Panc1 (cell line): ENCODE measurements around the gene THAP3. TPM values are rescaled to one million over a fixed set of nuclear protein-coding genes. Genes with fewer than 3 reads are reported as not detected.

Experiments
- ATAC-seq: fragments of 200-7000 bp; cut with Tn5 transposase; 2 replicates; pipeline ENCODE4 v1.9.1; 2020; ENCODE audit warnings: mild to moderate bottlenecking, moderate library complexity
- BruUV-seq: library from RNA; stranded (reverse); fragments of 400-500 nt; replicated peaks from 2 replicates; lab custom pipeline; 2021; lab: Mats Ljungman, UMichigan
- CTCF ChIA-PET: fragments of 300-600 bp; sonication (Branson Sonifier 250); formaldehyde crosslinking; loops from one replicate; lab custom pipeline; 2022; ENCODE audit warnings: antibody characterized with exemption; lab: Charles Lee
- POLR2A ChIA-PET: fragments of 300-600 bp; sonication (Branson Sonifier 250); formaldehyde crosslinking; loops from one replicate; lab custom pipeline; 2022; ENCODE audit warnings: antibody characterized with exemption; lab: Charles Lee
- DNase-seq: peaks from one replicate; pipeline ENCODE4 v3.0.0-alpha.2; 2010; ENCODE audit warnings: low read depth, low spot score
- H3K27ac ChIP-seq: 2 replicates; pipeline ENCODE4 v1.5.1; 2011; ENCODE audit warnings: mild to moderate bottlenecking, low read length, inconsistent platforms
- H3K27me3 ChIP-seq: fragments of 200-500 bp; sonication (Bioruptor generic); 2 replicates; pipeline ENCODE4 v1.6.0; 2014; ENCODE audit warnings: low read length, inconsistent platforms; ENCODE audit not compliant: control insufficient read depth, insufficient read depth
- H3K36me3 ChIP-seq: fragments of 200-500 bp; sonication (Bioruptor generic); 2 replicates; pipeline ENCODE4 v1.5.1; 2014; ENCODE audit warnings: inconsistent platforms, mild to moderate bottlenecking, low read length, moderate library complexity; ENCODE audit not compliant: control insufficient read depth, insufficient read depth
- H3K4me1 ChIP-seq: 2 replicates; pipeline ENCODE4 v1.5.1; 2011; ENCODE audit warnings: inconsistent platforms, mild to moderate bottlenecking, low read length, moderate library complexity; ENCODE audit not compliant: control insufficient read depth, insufficient read depth
- H3K4me3 ChIP-seq, 2 experiments: 2 replicates each; pipeline ENCODE4 v1.5.1; 2011 to 2012; ENCODE audit warnings: low read depth in 2 of 2, low read length in 2 of 2, mild to moderate bottlenecking in 2 of 2, inconsistent platforms in 1 of 2, moderate library complexity in 1 of 2
- H3K9me3 ChIP-seq: fragments of 200-500 bp; sonication (Bioruptor generic); 2 replicates; pipeline ENCODE4 v1.5.1; 2014; ENCODE audit warnings: low read depth, mild to moderate bottlenecking, inconsistent platforms, low read length, moderate library complexity; ENCODE audit not compliant: control insufficient read depth, insufficient read depth
- POLR2AphosphoS5 ChIP-seq: IDR thresholded peaks from 2 replicates; pipeline ENCODE4 v1.6.1; 2012; ENCODE audit warnings: mild to moderate bottlenecking, low read depth, low read length, moderate library complexity
- SIN3A ChIP-seq: IDR thresholded peaks from 2 replicates; pipeline ENCODE4 v1.6.1; 2012; ENCODE audit warnings: low read depth, mild to moderate bottlenecking, low read length, moderate library complexity, borderline replicate concordance; ENCODE audit not compliant: insufficient read depth
- TCF7L2 ChIP-seq: IDR thresholded peaks from 2 replicates; pipeline ENCODE4 v1.6.1; 2011; ENCODE audit warnings: mild to moderate bottlenecking, low read depth, low read length, inconsistent platforms
- in situ Hi-C: cut with HindIII; loops from 2 replicates; pipeline ENCODE4 v1.10.0; 2016; ENCODE audit warnings: low sequenced_read_pairs, low pct_unique_long_range_greater_than_20kb
- intact Hi-C: fragments of 100-400 bp; cut with micrococcal nuclease; formaldehyde crosslinking; loops from one replicate; pipeline ENCODE4 v1.10.0; 2022; ENCODE audit not compliant: unreplicated experiment
- total RNA-seq: library from RNA; stranded (reverse); gene quantifications from one replicate; pipeline ENCODE4 v1.2.1, GENCODE V29; 2021; ENCODE audit not compliant: unreplicated experiment
- TF ChIP-seq, protein P1 (sequence below), 2 experiments: IDR thresholded peaks; 2 replicates each; pipeline ENCODE4 v1.6.1; 2011 to 2012; ENCODE audit warnings: low read depth in 2 of 2, control low read depth in 1 of 2, low read length in 1 of 2, mild to moderate bottlenecking in 1 of 2, moderate library complexity in 1 of 2; ENCODE audit not compliant: insufficient read depth in 1 of 2
- TF ChIP-seq, protein P2 (sequence below): fragments of 450-650 bp; IDR thresholded peaks from 2 replicates; pipeline ENCODE4 v1.5.1; 2017; ENCODE audit warnings: mild to moderate bottlenecking

Gene THAP3
- total RNA-seq, 1 experiment from 2014 or later: 24.9 TPM

DNA sequence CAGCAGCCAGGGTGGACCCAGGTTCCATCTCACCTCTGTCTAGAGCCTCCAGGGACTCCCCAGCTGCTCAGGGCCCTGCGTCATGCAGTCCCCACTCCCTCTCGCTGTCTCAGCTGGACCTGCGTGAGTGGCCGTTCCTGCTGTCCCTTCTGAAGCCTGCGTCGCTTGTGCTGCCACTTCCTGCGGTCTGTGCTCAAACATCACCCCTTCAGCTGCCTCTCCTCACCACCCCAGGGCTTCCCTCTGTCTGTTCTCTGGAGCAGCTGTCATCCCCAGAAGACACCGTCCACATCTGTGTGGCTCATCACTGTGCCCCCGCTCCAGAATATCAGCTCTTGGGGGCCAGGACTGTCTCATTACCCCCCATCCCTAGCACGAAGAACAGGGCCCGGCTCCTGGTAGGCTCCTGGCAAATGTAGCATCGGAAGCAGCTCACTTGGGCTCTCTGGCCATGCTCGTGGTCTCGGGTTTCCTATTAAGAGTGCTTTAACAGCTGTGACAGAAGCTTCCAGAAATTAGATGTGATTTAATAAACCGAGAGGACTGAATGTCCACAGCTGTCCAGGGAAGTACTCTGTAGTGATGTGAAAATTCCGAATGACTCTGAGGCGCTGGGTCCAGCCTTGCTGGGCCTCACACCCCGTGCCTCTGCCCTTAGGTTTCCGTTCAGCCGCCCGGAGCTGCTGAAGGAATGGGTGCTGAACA is 3.3 kb downstream of the THAP3 start:
- H3K9me3 ChIP-seq: no peaks in the 10 kb centered on the region
- peaks cover 18% of the 10 kb centered on the region for H3K4me1 ChIP-seq
- no peak overlapping the region for H3K27ac ChIP-seq
- no peak overlapping the region for H3K4me3 ChIP-seq
- in situ Hi-C loops (no loop called here), intact Hi-C loops (no loop called here)
- no peak for ATAC-seq
- peaks cover 2% of the 10 kb centered on the region; the same call in 1 of the 2 replicates for H3K36me3 ChIP-seq
- BruUV-seq: no TSS peak
- ChIA-PET CTCF (no interaction called here), POLR2A (no interaction called here)
- TF ChIP-seq, protein P1, sequence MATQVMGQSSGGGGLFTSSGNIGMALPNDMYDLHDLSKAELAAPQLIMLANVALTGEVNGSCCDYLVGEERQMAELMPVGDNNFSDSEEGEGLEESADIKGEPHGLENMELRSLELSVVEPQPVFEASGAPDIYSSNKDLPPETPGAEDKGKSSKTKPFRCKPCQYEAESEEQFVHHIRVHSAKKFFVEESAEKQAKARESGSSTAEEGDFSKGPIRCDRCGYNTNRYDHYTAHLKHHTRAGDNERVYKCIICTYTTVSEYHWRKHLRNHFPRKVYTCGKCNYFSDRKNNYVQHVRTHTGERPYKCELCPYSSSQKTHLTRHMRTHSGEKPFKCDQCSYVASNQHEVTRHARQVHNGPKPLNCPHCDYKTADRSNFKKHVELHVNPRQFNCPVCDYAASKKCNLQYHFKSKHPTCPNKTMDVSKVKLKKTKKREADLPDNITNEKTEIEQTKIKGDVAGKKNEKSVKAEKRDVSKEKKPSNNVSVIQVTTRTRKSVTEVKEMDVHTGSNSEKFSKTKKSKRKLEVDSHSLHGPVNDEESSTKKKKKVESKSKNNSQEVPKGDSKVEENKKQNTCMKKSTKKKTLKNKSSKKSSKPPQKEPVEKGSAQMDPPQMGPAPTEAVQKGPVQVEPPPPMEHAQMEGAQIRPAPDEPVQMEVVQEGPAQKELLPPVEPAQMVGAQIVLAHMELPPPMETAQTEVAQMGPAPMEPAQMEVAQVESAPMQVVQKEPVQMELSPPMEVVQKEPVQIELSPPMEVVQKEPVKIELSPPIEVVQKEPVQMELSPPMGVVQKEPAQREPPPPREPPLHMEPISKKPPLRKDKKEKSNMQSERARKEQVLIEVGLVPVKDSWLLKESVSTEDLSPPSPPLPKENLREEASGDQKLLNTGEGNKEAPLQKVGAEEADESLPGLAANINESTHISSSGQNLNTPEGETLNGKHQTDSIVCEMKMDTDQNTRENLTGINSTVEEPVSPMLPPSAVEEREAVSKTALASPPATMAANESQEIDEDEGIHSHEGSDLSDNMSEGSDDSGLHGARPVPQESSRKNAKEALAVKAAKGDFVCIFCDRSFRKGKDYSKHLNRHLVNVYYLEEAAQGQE (IDR thresholded peaks at IDR 0.05; ENCODE audit: insufficient read depth in 1 of 2, low read depth in 2 of 2, low read length in 1 of 2): no peak
- TF ChIP-seq, protein P2, sequence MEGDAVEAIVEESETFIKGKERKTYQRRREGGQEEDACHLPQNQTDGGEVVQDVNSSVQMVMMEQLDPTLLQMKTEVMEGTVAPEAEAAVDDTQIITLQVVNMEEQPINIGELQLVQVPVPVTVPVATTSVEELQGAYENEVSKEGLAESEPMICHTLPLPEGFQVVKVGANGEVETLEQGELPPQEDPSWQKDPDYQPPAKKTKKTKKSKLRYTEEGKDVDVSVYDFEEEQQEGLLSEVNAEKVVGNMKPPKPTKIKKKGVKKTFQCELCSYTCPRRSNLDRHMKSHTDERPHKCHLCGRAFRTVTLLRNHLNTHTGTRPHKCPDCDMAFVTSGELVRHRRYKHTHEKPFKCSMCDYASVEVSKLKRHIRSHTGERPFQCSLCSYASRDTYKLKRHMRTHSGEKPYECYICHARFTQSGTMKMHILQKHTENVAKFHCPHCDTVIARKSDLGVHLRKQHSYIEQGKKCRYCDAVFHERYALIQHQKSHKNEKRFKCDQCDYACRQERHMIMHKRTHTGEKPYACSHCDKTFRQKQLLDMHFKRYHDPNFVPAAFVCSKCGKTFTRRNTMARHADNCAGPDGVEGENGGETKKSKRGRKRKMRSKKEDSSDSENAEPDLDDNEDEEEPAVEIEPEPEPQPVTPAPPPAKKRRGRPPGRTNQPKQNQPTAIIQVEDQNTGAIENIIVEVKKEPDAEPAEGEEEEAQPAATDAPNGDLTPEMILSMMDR: no peak
- TF ChIP-seq POLR2AphosphoS5 (no peak), SIN3A (no peak), TCF7L2 (no peak)
- DNase-seq: no peak
- no peaks in the 10 kb centered on the region for H3K27me3 ChIP-seq

DNA sequence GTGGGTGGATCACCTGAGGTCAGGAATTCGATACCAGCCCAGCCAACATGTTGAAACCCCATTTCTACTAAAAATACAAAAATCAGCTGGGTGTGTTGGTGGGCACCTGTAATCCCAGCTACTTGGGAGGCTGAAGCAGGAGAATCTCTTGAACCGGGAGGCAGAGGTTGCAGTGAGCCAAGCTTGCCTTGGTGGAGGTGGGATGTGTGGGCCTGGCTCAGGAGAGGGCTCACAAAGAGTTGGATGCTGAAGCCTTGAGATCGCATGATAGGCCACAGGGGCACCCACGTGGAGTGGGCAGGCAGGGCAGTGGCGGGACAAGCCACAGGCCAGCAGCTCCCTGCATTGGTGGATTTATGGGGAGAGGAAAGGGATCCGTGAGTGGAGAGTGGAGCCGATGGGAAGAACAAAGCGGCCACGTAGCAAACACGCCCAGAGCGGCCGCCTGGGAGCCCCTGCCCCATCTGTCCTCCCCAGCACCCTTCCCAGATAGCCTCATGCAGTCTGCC is 4.4 kb downstream of the THAP3 start:
- no peak for ATAC-seq
- POLR2A ChIA-PET: no interaction called here
- H3K9me3 ChIP-seq: no peaks in the 10 kb centered on the region
- H3K27me3 ChIP-seq: no peaks in the 10 kb centered on the region
- H3K36me3 ChIP-seq: peaks cover 2% of the 10 kb centered on the region; the same call in 1 of the 2 replicates
- in situ Hi-C loops: no loop called here
- intact Hi-C loops: no loop called here
- no peak overlapping the region for H3K27ac ChIP-seq
- H3K4me3 ChIP-seq: no peak overlapping the region
- DNase-seq: no peak
- CTCF ChIA-PET: no interaction called here
- peaks cover 7% of the 10 kb centered on the region for H3K4me1 ChIP-seq
- no TSS peak for BruUV-seq
- TF ChIP-seq, protein P2: no peak
- TF ChIP-seq TCF7L2: no peak
- TF ChIP-seq SIN3A: no peak
